ENCODE data around the gene ZNF655. TPM values are rescaled to one million over a fixed set of nuclear protein-coding genes. Genes with fewer than 3 reads are reported as not detected.

The ZNF655 gene
- 100 to 1,000 TPM; 102 to 261 (median 114) TPM for total RNA-seq

DNA sequence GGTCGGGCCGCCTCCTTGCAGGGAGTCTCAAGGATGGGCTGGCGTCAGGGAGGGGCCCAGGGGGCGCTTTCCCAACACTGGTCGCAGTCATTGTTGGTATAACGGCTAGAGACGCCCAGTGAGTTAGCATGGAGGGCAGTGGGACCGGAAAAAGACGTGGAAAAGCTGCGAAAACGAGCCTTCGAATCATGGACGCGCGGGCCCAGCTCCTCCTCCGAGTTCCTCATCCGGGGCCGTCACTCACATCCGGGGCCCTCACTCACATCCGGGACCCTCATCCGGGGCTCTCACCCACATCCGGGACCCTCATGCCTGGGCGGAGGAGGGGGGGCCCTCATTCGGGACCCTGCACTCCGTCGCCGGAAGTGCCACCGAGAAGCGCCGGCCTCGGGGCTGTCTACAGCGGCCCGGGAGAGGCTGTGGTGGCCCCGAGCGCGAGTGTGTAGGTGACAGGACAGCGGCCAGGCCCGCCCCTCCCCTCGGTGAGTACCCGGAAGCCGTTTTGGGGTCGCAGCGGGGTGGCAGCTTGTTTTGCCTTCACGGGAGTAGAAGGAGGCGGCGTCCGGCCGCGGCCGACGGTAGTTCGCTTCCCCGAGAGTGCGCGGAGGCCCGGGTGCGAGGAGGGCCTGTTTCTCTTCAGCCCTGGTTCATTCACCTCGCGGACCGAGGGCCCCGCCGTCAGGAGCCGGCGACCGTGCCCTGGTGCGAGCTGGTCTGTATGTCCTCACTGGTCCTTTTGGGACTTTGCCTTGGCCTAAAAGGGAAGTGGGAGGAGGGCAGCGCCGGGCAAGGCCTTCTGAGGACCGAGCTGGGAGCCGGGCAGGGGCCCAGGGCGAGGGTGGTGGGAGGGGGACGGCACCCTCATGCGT lies at the start of gene ZNF655:
Gene ZNF655 (plus strand): TSS at position 337 of the 869 bp plus-strand sequence. CDS start 1,918 bp downstream, outside the sequence.
- WGBS, 2 donors, result 0 to 1% methylated on average over 47 to 52 of the region's 73 CpGs
- TF ChIP-seq POLR2A (IDR thresholded peaks at IDR 0.05) (no peak), CTCF (IDR thresholded peaks at IDR 0.05) (no peak)
- intact Hi-C loops (cut with DNase I; ENCODE audit: low total_unique reads), result no loop called here
- peak; percentile 88 to 98 for DNase-seq (ENCODE audit: low spot score in 2 of 2)
- peak within 1 kb of the TSS; percentile 95 for H3K4me3 ChIP-seq (ENCODE audit: low read depth, poor library complexity, severe bottlenecking)

DNA sequence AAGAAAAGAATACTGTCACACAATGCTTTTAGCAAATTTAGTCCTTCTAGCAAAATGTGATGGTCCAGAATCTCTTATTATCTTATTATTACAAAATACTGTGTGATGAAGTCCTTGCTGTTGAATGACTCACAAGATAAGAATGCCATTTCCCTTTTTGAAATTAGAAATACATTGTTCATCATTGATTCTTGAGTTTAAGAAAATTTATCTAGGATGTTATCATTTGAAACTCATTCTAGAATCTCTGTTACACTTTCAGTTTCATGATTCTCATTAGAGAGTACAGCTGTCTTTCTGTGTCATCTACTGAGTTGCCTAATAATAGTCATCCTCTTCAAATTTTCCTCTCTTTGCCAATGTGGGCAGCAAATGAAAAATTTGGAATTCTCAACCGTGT lies 44.4 kb upstream of the ZNF655 start:
- no peak for TF ChIP-seq POLR2A (IDR thresholded peaks at IDR 0.05)
- no peak for TF ChIP-seq CTCF (IDR thresholded peaks at IDR 0.05)
- no peak overlapping the region for H3K4me3 ChIP-seq (ENCODE audit: low read depth, poor library complexity, severe bottlenecking)
- 91 to 97% methylated on average over 1 of the region's 1 CpG for WGBS, 2 donors
- DNase-seq (ENCODE audit: low spot score in 2 of 2), result no peak
- intact Hi-C loops (cut with DNase I; ENCODE audit: low total_unique reads), result no loop called here

GRCh38 chr7:99521399-99521798 lies 37.0 kb upstream of the ZNF655 start:
- H3K4me3 ChIP-seq (ENCODE audit: low read depth, poor library complexity, severe bottlenecking), result no peak overlapping the region
- TF ChIP-seq POLR2A (IDR thresholded peaks at IDR 0.05) (no peak), CTCF (IDR thresholded peaks at IDR 0.05) (no peak)
- WGBS, 2 donors, result 93 to 98% methylated on average over 3 of the region's 3 CpGs
- intact Hi-C loops (cut with DNase I; ENCODE audit: low total_unique reads), result no loop called here
- DNase-seq (ENCODE audit: low spot score in 2 of 2), result peak in 1 of 2 donors; percentile 40

DNA sequence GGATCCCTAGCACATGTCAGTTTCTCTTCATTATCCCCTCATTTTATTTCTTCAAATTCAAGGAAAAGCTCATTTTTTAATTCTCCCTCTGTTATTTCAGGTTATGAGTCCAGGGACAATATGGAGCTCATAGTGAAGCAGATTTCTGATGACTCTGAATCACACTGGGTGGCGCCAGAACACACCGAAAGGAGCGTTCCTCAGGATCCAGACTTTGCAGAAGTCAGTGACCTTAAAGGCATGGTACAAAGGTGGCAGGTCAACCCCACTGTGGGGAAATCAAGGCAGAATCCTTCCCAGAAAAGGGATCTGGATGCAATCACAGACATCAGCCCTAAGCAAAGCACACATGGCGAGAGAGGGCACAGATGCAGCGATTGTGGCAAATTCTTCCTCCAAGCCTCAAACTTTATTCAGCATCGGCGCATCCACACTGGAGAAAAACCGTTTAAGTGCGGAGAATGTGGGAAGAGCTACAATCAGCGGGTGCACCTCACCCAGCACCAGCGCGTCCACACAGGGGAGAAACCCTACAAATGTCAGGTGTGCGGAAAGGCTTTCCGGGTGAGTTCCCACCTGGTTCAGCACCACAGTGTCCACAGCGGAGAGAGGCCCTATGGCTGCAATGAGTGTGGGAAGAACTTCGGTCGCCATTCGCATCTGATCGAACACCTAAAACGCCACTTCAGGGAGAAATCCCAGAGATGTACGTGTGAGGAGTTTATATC lies 32.6 kb upstream of the ZNF655 start:
- no peak for TF ChIP-seq CTCF (IDR thresholded peaks at IDR 0.05)
- no peak for TF ChIP-seq POLR2A (IDR thresholded peaks at IDR 0.05)
- H3K4me3 ChIP-seq (ENCODE audit: low read depth, poor library complexity, severe bottlenecking), result no peak overlapping the region
- intact Hi-C loops (cut with DNase I; ENCODE audit: low total_unique reads), result no loop called here
- WGBS, 2 donors, result 93 to 95% methylated on average over 21 of the region's 21 CpGs
- peak in 1 of 2 donors; percentile 69 for DNase-seq (ENCODE audit: low spot score in 2 of 2)

- WGBS, 2 donors, result 99% methylated on average over 12 of the region's 12 CpGs
- H3K4me3 ChIP-seq (ENCODE audit: low read depth, poor library complexity, severe bottlenecking), result no peak overlapping the region
- TF ChIP-seq CTCF (IDR thresholded peaks at IDR 0.05) (no peak), POLR2A (IDR thresholded peaks at IDR 0.05) (no peak)
- intact Hi-C loops (cut with DNase I; ENCODE audit: low total_unique reads), result no loop called here
- DNase-seq (ENCODE audit: low spot score in 2 of 2), result no peak
Observed at GRCh38 chr7:99531354-99531765, 27.1 kb upstream of the ZNF655 start.

Data from lower leg skin (tissue), 4 donors.